Measurements from ENCODE around the gene HNRNPL. TPM values are rescaled to one million over a fixed set of nuclear protein-coding genes. Genes with fewer than 3 reads are reported as not detected.

The HNRNPL gene
- total RNA-seq, 4 donors from 2014 or later: 88.3 to 172 (median 126) TPM

GRCh38 chr19:38880076-38880881, 30.5 kb upstream of the HNRNPL start:
- DNase-seq (no peak), ATAC-seq (no peak)
- in situ Hi-C loops (cut with MboI; ENCODE audit: low sequenced_read_pairs in 4 of 4) (no loop called here), intact Hi-C loops (cut with DNase I; ENCODE audit: low total_unique reads) (no loop called here)
- Histone ChIP-seq H3K9me3 (no peaks in the 10 kb centered on the region), H3K4me3 (no peak overlapping the region), H3K27ac (no peak overlapping the region), H3K27me3 (no peaks in the 10 kb centered on the region), H3K4me1 (peaks cover under 1 to 3% of the 10 kb centered on the region in 2 donors), H3K36me3 (peaks cover 0 to 40% of the 10 kb centered on the region in 2 donors)
- TF ChIP-seq POLR2A (IDR thresholded peaks at IDR 0.05): no peak
- TF ChIP-seq CTCF (IDR thresholded peaks at IDR 0.05 in 4 of 5, conservative IDR thresholded peaks at IDR 0.05 in 1 of 5): no peak

- H3K9me3 ChIP-seq: no peaks in the 10 kb centered on the region
- peak overlapping the region in 1 of 4 donors; percentile 54 for H3K27ac ChIP-seq
- in situ Hi-C loops (cut with MboI; ENCODE audit: low sequenced_read_pairs in 4 of 4) (no loop called here), intact Hi-C loops (cut with DNase I; ENCODE audit: low total_unique reads) (no loop called here)
- TF ChIP-seq POLR2A (IDR thresholded peaks at IDR 0.05) (no peak), CTCF (IDR thresholded peaks at IDR 0.05 in 4 of 5, conservative IDR thresholded peaks at IDR 0.05 in 1 of 5) (no peak)
- no peaks in the 10 kb centered on the region for H3K27me3 ChIP-seq
- no peak overlapping the region for H3K4me3 ChIP-seq
- DNase-seq (no peak), ATAC-seq (no peak)
- peaks cover 0 to 40% of the 10 kb centered on the region in 2 donors for H3K36me3 ChIP-seq
- peaks cover 0 to 3% of the 10 kb centered on the region in 2 donors for H3K4me1 ChIP-seq
These were observed 29.6 kb upstream of the HNRNPL start for GRCh38 chr19:38879400-38879751.

GRCh38 chr19:38878575-38879399, 29.0 kb upstream of the HNRNPL start:
- H3K9me3 ChIP-seq: no peaks in the 10 kb centered on the region
- in situ Hi-C loops (cut with MboI; ENCODE audit: low sequenced_read_pairs in 4 of 4): no loop called here

More at GRCh38 chr19:38878575-38879399, 29.0 kb upstream of the HNRNPL start:
- H3K27ac ChIP-seq: peak overlapping the region; percentile 45 to 54 (median 52)
- no peak overlapping the region for H3K4me3 ChIP-seq
- DNase-seq: no peak
- intact Hi-C loops (cut with DNase I; ENCODE audit: low total_unique reads): no loop called here
- no peak for ATAC-seq
- peaks cover 0 to 40% of the 10 kb centered on the region in 2 donors for H3K36me3 ChIP-seq
- peaks cover 0 to 3% of the 10 kb centered on the region in 2 donors for H3K4me1 ChIP-seq
- H3K27me3 ChIP-seq: no peaks in the 10 kb centered on the region
- TF ChIP-seq POLR2A (IDR thresholded peaks at IDR 0.05) (no peak), CTCF (IDR thresholded peaks at IDR 0.05 in 4 of 5, conservative IDR thresholded peaks at IDR 0.05 in 1 of 5) (no peak)
